ENCODE results near the gene RENBP. TPM values are rescaled to one million over a fixed set of nuclear protein-coding genes. Genes with fewer than 3 reads are reported as not detected.
A peak's percentile ranks its signal among the peaks of the same experiment; 100 is the strongest.

The RENBP gene
- total RNA-seq, 1 experiment from 2014 or later: 0.08 TPM

DNA sequence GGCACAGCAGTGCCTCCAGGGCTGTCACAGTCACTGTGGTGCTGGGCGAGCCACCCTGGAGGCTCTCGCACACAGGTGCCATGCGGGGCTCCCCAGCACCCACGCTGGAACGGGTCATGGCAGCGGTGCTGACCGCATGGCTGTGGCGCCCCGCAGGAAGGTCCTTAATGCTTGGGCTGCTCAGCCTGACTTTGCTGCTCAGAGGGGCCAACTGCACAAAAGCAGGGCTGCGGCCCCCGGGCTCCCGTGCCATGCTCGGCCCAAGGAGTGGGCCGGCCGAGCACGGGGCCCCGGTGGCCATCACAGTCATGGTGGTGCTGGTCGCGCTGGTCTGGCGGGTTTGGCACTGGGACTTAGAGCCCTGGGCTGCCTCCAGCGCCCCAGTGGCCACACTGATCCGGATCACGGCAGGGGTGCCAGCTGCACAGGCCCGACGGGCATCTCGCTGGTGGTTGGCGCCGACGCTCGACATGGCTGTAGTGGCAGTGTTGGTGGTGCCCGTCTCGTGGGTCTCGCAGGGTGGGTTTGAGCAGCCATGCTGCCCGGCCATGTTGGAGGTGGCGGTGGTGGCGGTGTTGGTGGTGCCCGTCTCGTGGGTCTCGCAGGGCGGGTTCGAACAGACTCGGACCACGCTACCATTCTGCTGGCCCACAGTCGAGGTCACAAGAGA is 10.2 kb upstream of the RENBP start:
- DNase-seq (ENCODE audit: low spot score): no peak

DNA sequence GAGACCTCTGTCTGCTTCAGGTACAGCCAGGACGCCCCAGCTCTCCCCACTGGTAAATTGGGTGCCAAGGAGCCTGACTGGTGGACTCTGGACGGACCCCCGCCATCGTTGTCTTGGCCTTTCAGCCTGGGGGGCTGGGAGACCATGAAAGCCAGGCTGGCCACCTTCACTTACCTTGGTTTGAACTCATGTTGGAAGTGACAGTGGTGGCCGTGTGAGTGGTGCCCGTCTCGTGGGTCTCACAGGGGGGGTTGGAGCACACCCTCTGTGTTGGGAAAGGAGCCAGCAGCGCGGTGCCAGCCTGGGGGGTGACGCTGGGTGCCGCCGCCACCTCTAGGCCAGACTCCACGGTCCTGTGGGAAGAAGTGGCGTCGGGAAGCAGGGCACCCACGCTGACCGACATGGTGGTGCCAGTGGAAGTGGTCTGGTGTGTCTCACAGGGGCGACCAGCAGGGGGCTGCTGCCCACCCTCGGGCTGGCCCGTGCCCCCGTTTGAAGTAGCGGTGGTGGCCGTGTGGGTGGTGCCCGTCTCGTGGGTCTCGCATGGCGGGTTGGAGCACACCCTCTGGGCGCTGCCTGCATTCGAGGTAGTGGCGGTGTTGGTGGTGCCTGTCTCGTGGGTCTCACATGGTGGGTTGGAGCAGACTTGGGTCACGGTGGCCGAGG is 9.6 kb upstream of the RENBP start:
- no peak for DNase-seq (ENCODE audit: low spot score)

DNA sequence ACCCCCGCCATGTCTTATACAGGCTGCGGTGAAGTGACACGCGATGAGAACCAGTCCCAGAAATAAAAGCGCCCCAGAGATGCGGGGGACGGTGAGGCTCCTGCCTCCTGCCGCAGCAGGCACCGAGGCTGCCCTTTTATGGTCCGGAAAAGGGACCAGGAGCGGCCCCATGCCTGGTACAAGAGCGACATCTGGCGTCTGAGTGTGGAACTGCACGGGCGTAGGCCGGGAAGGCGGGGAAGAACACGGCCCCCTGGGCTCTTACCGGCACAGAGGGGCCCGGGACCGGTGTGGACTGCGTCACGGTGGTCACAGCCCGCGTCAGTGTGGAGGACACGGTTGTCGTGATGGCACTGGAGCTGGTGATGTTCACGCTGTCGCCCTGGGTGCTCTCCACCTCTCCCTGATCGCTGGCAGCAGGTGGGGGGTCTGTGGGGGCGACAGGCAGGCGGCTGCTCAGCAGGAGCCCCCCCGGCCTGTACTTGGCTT is 8.9 kb upstream of the RENBP start:
- peak; percentile 82 for DNase-seq (ENCODE audit: low spot score)

DNA sequence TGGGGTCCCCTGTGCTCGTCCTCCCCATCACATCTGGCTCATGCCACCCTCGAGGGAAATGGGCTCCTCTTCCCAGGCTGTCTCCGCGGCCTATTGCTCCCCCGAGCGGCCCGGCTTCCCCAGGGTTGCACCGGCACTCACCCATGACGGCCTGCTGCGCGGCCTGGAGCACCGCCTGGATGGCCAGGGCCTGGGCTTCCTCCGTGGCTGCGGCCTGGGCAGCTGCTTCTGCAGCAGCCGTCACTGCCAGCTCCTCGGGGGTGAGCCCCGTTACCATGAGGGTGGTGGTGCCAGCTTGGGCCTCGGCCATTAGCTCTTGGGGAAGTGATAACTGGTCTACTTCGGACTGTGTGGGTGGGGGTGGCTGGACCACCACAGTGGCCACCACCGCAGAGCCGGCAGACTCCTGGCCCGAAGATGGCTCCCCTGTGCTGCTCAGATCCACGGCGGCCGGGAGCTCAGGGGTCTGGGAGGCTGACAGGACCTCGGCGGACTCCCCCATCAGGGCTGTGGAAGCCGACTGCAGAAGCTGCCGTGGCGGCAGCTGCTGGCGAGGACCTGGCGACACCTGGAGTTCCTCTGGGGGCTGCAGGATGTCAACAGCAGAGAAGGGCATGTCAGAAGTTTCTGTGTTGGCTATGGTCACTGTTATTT is 8.1 kb upstream of the RENBP start:
- DNase-seq (ENCODE audit: low spot score): no peak

DNA sequence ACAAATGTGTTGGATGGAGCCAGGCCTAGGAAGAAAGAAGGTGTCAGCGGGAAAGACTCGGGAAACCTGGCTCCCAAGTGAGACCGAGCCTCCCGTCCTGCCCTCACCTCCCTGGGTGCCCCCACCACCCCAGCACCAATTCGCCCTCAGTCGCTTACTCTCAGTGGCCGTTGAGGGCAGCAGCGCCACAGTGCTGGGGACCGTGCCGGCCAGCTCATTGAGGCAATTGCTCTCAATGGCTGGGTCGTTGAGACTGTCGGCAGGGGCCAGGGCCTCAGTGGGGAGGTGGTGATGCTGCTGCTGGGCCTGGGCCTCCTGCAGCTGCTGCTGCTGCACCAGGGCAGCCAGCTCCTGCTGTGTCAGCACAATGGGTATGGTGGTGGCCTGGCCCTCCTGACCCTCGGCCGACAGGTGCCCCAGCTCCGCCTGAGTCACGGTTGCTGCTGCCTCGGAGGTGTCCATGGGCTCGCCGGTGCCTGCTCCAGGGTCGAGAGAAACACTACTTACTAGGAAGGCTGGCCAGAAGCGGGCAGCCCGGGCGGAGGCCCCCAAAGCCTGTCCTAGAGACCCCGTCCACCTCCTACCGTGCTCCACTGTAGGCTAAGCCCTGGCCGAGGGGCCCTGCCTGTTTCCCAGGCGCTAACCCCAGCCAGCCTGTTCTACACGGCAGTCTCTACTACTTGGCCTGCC is 7.4 kb upstream of the RENBP start:
- DNase-seq (ENCODE audit: low spot score): no peak

DNA sequence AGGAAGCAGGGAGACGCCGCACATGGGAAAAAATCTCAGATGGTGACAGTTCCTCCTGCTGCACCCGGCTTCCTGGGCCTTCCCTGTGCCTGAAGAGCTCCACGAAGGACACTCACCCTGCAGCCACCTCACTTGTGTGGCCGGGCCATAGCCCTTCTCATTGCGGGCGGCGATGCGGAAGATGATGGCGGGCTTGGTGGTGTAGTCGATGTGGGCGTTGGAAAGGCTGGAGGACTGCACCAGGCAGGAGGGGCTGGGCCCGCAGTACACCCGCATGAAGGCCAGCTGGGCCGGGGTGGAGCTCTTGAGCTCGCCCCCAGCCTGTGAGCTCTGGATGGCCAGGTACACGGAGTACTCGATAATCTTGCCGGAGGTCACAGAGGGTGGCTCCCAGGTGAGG is 5.7 kb upstream of the RENBP start:
- no peak for DNase-seq (ENCODE audit: low spot score)

DNA sequence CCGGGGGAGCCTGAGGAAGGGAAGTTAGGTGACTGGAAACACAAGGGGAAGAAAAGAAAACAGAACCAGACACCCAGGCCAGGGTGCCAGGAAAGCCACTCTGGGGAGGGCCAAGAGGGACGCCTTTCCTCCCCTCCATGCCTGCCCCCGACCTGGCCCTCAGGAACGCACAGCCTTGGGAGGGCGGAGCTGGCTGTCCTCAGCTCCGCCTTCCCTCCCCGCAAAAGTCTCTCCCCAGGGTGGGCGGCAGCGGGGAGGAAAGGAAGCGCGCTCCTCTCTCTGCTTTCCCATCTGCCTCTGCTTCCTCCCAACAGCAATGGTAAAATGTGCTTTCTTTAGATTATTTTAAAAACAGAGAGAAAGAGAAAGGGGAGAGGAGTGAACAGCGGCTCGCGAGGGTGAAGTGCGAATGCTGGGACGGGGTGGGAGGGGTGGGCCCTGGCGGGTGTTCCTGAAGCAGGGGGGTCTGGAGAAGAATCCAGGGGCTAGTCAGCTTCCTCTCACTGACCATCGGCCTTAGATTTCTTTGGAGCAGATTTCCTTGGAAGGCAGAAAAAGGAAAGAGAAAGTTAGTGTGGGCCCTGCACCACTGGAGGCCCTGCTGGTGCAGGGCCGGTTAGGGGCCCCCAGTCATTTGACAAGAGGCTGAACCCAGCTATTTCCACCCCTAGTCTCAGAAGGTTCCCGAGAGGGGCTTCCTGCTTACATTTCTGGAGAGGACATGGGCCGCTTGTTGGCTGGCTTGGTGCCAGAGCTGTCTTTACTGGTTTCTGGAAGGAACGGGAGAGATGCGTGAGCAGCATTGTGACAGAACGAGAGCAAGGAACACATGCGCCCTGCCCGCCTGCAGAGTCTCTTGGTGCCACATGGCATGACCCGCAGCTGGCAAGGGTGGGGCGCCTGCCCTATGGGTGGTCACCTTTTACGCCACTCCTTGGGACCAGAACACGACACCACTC is 4.7 kb upstream of the RENBP start:
- DNase-seq (ENCODE audit: low spot score): no peak

DNA sequence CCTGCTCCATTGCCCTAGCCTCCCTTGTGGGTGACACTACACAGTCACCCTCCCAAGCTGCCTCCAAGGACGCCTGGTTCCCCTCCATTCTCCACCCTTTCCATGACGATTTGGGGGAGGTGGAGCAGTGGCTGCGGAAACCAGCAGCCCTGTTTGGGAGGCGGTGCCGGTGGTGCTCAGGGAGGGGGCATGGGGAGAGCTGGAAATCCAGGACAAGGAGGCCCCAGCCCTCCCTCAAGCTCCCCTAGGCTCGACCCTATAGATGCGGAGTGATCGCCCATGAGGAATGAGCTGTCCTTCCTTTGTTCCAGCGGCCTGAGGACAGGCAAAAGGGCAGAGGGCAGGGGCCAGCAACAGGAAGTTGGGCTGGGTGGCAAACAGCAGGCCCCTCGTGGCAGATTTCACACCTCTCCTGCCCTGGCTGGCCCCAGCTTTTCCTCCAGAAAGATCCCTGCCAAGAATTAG is 3.6 kb upstream of the RENBP start:
- DNase-seq (ENCODE audit: low spot score): no peak

DNA sequence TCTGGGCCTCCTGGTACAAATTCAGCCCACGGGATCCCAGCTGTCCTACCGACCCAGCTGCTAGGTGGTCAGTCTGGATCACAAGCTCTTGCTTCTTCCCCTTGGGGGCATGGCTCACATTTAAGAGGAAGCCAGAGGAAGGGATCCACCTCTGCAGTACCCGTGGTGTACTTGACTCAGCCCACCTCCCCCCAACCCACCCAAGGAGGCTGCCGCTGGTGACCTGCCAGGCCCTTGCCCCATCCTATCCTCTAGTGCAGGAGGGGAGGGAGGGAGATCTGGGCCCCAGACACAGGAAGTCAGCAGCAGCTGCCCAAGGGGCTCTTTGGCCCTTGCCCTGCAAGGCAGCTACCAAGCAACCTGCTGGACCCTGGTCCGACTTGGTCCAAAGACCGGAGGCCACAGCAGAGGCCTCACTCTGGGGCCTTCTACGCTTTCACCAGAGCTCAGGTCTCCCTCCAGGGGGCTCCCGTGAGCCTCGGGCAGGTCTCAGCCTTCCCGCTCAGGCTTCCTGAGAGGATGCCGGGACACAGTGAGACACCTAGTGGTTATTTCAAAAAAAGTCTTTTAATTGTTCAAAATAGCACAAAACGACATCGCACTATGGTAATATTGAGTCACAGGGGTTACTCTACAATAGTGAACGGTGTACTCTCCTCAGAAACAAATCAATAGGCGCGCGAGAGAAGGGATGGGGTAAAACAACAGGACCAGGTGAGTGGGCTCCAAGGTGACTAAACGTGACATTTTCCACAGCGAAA is 2.7 kb upstream of the RENBP start:
- peak; percentile 93 for DNase-seq (ENCODE audit: low spot score)

DNA sequence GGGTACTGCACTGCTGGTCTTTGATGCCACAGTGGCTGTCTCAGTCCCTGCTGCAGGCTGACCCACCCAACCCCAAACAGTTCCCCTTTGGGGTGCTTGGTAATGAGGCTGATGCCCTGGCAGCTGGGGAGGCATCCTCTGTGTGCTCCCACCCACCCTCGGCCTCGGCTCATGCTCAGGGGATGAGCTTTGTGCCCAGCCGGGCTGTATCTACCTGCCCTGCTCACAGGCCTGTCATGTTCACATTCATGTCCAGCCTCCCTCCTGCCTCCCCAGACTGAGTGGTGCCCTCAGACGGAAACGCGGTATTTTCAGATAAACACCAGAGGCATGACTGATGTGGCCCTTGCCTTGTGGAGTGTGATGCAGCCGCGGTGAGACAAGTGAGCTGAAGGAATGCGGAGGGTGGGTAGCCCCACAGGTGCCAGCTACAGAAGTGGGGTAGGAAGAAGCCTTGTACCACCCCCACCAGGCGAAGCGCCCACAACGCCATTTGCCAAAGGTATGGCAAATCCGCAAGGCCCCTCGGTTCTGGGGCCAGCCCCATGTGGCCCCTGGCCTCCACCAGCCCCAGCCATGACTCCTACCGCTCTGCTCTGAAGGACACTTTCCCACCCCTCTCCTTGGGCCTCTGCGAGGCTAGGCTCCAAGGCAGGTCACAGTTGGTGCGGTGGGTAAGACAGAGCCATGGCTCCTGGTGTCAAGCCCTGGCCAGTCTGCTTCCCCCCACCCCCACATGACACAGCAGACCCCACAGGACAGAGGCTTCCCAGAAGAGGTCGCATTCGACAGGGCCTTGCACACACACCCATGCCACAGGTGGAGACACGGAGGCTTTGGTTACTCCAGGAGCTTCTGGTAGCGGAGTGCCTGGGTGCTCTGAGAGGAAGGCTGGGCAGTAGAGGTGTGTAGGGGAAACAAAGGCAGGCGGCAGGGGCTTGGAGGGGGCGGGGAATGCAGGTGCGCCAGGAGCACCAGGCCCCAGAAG is 1.8 kb upstream of the RENBP start:
- no peak for DNase-seq (ENCODE audit: low spot score)

DNA sequence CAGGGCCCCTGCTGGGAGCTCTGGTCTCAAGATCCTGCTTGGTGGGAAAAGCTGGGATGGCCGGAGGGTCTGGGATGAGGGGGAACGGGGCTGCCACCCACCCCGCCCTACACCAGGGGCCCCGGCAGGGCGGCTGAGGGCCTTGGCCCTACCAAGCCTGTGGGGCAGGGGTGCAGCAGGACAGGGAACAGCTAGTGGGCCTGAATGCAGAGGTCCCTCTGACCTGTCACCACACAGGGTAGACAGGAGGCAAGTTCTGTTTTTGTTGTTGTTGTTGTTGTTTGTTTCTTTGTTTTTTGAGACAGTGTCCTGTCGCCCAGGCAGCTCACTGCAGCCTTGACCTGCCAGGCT is 332 bp upstream of the RENBP start:
- DNase-seq (ENCODE audit: low spot score): no peak

DNA sequence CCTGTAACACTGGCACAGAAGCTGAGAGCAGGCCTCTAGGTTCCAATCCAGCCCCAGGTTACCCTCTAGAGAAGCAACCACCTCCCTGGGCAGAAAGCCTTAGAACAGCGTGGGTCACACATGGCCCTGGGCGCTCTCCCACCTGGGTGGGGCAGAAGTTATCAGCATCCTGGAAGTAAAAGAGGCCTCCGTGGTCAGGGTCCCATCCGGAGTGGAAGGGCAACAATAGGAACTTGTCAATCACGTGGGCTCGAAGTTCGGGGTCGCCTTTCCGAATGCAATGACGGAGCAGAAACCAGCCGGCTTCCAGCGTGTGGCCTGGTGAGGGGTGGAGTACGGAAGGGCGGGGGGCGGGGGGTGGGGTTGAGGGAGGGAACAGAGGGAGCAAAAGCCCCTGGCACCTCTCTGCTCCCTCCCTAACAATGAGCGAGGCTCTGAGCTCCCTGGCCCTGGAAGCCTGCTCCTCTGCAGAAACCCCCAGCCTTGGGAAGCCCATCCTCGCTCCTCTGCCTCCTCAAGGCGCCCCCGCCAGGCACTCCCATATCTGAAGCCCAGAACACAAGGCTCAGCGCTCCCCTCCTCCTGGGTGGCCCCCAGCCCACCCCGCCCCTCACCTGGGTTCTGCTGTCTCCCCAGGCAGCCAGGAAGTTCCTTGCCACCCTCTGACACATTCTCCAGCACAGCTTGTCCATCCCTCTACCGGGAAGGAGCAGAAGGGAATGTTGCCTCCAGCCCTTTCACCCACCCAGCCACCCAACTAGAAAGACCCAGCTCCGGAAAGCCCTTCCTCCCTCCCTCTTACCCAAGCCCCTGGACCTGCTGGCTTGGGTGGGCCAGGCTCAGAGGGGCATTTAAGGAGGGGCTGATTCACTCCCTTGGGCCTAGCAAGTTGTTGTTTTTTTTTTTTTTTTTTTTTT is 2.8 kb downstream of the RENBP start:
- DNase-seq (ENCODE audit: low spot score): no peak

DNA sequence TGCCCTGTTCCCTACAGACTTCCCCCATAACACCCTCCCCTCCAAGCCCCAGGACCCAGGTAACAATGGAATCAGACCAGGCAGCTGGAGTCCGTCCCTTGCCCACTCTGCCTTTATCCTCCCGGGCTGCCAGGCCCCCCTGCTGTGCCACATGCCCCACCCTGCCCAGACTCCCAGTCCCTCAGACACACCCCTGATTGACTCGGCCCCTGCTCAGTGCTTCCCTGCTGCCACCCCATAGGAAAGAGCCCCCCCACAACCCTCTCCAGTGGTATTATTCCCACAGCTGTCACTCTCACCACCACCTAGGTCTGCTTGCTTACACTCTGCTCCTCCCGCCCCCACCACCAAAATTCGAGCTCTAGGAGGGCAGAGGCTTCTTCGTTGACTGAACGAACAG is 4.9 kb downstream of the RENBP start:
- DNase-seq (ENCODE audit: low spot score): no peak

DNA sequence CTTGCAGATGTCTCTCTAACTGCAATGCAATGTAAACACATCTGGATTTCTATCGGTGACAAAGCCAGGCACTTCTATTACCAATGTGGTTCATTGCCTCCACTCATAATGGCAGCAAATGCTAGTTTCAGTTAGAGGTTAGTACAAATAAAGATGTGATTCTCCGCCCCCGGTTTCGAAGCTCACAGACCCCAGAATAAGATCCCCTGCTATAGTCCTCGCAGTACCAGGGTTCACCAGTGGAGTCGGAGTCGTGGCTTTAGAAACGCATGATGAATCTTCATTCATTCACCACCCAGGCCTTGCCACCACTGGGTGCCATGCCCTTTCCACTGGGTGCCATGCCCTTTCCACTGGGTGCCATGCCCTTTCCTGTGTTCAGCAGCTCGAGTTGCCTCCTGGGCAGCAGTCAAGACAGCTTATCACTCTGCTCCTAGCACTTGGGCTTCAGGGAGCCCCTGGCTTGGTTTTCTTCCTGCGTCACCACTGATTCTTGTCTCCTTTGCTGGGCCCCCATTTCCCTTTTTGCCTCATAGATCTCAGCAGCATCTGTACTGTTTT is 6.1 kb downstream of the RENBP start:
- DNase-seq (ENCODE audit: low spot score): no peak

DNA sequence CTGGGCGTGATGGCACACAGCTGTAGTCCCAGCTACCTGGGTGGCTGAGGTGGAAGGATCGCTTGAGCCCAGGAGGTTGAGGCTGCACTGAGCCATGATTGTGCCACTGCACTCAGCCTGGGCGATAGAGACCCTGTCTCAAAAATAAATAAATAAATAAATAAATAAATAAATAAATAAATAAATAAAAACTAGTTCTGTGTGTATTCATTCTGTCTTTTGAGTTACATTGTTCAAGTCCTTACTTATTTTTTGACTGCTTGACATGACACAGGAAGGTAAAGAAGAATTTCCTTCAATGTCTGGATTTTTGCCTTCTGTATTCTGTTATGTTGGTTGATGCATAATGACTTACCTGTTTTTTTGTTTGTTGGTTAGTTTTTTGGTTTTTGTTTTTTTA is 7.4 kb downstream of the RENBP start:
- DNase-seq (ENCODE audit: low spot score): no peak

DNA sequence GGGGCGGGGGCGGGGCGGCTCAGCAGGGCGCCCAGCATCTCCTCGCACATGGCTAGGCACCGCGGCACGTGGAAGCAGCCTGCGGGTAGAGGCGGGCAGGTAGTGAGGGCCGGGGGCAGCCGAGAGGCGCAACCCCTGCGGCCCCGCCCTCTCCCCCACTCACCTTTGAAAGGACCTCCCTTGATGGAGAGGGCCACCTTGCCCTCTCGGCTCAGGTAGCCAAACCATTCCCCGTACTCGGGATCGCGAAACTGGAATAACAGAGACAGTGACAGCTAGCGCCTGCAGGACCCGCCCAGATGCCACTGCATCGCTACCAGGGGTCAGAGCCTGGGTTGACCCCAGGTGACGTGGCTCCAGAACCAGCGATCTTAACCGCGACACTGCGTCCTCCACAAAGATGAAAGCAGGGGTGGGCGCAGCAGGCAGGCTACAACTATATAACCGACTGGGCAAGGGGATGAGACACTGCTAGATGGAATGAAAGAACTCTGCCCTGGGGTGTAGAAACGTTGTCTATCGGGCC is 9.1 kb downstream of the RENBP start:
- DNase-seq (ENCODE audit: low spot score): peak; percentile 46

DNA sequence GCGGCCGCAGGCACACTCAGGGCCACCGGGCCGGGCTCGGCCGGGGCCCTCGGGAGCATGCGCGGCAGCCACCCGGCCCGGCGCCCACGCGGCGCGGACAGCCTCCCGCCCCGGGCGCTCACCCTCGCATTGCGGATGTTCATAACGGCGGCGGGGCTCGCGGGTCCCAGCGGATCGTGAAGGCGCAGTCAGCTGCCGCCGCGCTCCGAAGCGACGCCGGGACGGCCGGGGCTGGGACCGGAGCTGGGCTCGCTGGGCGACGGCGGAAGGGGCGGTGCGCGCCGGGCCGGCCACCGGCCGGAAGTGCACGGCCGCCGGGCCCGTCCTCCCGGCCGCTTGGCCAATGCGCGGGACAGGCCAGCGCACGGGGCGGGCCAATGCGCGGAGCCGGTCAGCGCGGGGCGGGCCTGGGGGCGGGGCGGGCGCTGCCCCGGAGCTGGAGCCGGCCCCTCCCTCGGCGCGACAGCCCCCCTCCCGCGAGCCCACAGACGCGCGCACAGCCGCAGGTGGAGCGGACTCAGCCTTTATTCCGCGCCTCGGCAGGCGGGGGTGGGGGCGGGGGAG is 9.6 kb downstream of the RENBP start, which contains the start of gene NAA10:
TSS of gene NAA10 (minus strand) at position 276 of the 564 bp plus-strand sequence. CDS start at position 143, 133 bp downstream.
- peak; percentile 88 for DNase-seq (ENCODE audit: low spot score)

Data from HT-29 (cell line).